ENCODE measurements around the gene RTN1. TPM values are rescaled to one million over a fixed set of nuclear protein-coding genes. Genes with fewer than 3 reads are reported as not detected.

RTN1 gene
- total and polyA plus RNA-seq, 2 of the 8 experiments (the other 6 are each of a cell fraction or from before 2014, with no cell fraction given) = 2.8 to 4.9 TPM

GRCh38 chr14:59850458-59850857 is 20.1 kb downstream of the RTN1 start:
- Histone ChIP-seq H4K20me1 (replicated peaks in 1 of 2; ENCODE audit: control insufficient read depth in 1 of 2, insufficient read depth in 2 of 2, low read length in 2 of 2) (no peaks in the 10 kb centered on the region), H3K79me1 (ENCODE audit: low read depth, low read length) (no peaks in the 10 kb centered on the region), H3K23ac (ENCODE audit: insufficient read length) (no peak overlapping the region), H3K4me3 (ENCODE audit: extremely low read depth in 1 of 4, insufficient read depth in 2 of 4, low read depth in 3 of 4, low read length in 4 of 4) (no peak overlapping the region), H3K36me3 (ENCODE audit: control insufficient read depth in 2 of 4, insufficient read depth in 4 of 4, low read length in 3 of 4) (no peaks in the 10 kb centered on the region), H4K8ac (ENCODE audit: extremely low read depth, insufficient read depth, low read length) (no peak overlapping the region), H3K79me2 (ENCODE audit: control insufficient read depth in 1 of 2, insufficient read depth in 2 of 2, low read length in 2 of 2) (no peaks in the 10 kb centered on the region), H4K91ac (replicated peaks; ENCODE audit: insufficient read length, low read length) (no peak overlapping the region), H3K14ac (ENCODE audit: insufficient read length) (no peak overlapping the region), H3K23me2 (ENCODE audit: low read depth, low read length) (no peaks in the 10 kb centered on the region), H3K4me1 (replicated peaks in 1 of 4; ENCODE audit: control insufficient read depth in 3 of 4, insufficient read depth in 4 of 4, low read length in 3 of 4) (no peaks in the 10 kb centered on the region), H3K56ac (replicated peaks; ENCODE audit: insufficient read length, low read depth, low read length) (no peak overlapping the region), H2AK5ac (ENCODE audit: low read depth, low read length) (no peak overlapping the region), H2BK20ac (ENCODE audit: low read length) (no peak overlapping the region), H3K18ac (ENCODE audit: extremely low read depth, low read length) (no peak overlapping the region), H2BK15ac (ENCODE audit: low read length) (no peak overlapping the region), H3K4me2 (ENCODE audit: insufficient read depth in 1 of 2, low read depth in 2 of 2, low read length in 2 of 2) (no peak overlapping the region), H3K9ac (replicated peaks in 1 of 4; ENCODE audit: extremely low read depth in 1 of 4, low read depth in 3 of 4, low read length in 3 of 4) (no peak overlapping the region), H4K5ac (ENCODE audit: insufficient read length, low read depth, low read length) (no peak overlapping the region), H3K9me3 (ENCODE audit: insufficient read depth in 2 of 2, low read depth in 1 of 2, low read length in 1 of 2) (no peaks in the 10 kb centered on the region), H2BK12ac (ENCODE audit: low read depth, low read length) (no peak overlapping the region), H3K27ac (ENCODE audit: low read depth, low read length) (no peak overlapping the region), H3K4ac (replicated peaks; ENCODE audit: insufficient read length, low read depth, low read length) (no peak overlapping the region), H2AFZ (ENCODE audit: low read length) (no peak overlapping the region), H3K27me3 (replicated peaks in 1 of 4; ENCODE audit: control insufficient read depth in 3 of 4, extremely low read depth in 1 of 4, insufficient read depth in 3 of 4, low read length in 3 of 4) (no peaks in the 10 kb centered on the region), H2BK5ac (ENCODE audit: low read depth, low read length) (no peak overlapping the region), H2BK120ac (replicated peaks; ENCODE audit: low read depth, low read length) (no peak overlapping the region)
- TF ChIP-seq POLR2AphosphoS5 (IDR thresholded peaks at IDR 0.05; ENCODE audit: low read depth, low read length) = no peak
- TF ChIP-seq JUN (IDR thresholded peaks at IDR 0.05; ENCODE audit: low read depth, low read length) = no peak
- no peak for TF ChIP-seq ATF3 (IDR thresholded peaks at IDR 0.05; ENCODE audit: insufficient read depth, low read depth, low read length)
- no peak for TF ChIP-seq KDM4A (IDR thresholded peaks at IDR 0.05; ENCODE audit: low read depth, low read length, severe bottlenecking)
- TF ChIP-seq RNF2 (IDR thresholded peaks at IDR 0.05; ENCODE audit: borderline replicate concordance, low read depth, low read length, missing control alignments, poor library complexity, severe bottlenecking) = no peak
- TF ChIP-seq ASH2L (IDR thresholded peaks at IDR 0.05; ENCODE audit: low read length) = no peak
- TF ChIP-seq CREB1 (IDR thresholded peaks at IDR 0.05) = no peak
- ChIA-PET CTCF (ENCODE audit: partially characterized antibody) (no interaction called here), POLR2A (ENCODE audit: partially characterized antibody) (no interaction called here)
- DNase-seq (ENCODE audit: low read depth in 1 of 2, low spot score in 2 of 2) = no peak
- 87% methylated on average over 2 of the region's 2 CpGs; no CpG with 5 or more reads in 1 of the 2 experiments for WGBS, 2 experiments (ENCODE audit: extremely low coverage in 1 of 2, insufficient coverage in 1 of 2, insufficient read length in 1 of 2, insufficient replicate concordance in 2 of 2, low coverage in 1 of 2, low lambda C conversion rate in 2 of 2, missing lambda C conversion rate in 1 of 2)
- no peak for FAIRE-seq

Measured in H1 (cell line).